ENCODE measurements around the gene APOLD1.

Gene APOLD1

DNA sequence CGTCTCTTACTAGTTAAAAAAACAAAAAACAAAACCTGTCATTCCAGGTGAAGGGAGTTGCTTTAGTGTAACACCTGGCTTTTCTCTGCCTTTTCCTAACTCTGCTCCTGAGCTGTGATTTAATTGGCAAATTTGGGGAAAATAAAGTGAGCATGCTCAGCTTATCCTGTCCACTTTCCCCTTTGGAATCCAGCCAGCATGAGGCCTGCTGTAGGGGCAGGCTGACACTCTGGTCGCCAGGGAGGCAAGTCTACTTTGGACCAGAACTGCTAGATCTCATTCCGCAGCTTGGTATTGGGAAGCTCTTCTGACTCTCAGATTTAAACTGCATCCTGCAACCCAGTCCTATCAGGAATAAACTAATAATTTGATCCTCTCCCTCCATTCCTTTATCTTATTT lies 38.2 kb upstream of the APOLD1 start:
- DNase-seq (ENCODE audit: low read depth) = no peak
- H3K4me3 ChIP-seq (ENCODE audit: low read depth, low read length) = no peak overlapping the region
- TF ChIP-seq CTCF (IDR thresholded peaks at IDR 0.05; ENCODE audit: low read depth, low read length, missing control alignments) = no peak

DNA sequence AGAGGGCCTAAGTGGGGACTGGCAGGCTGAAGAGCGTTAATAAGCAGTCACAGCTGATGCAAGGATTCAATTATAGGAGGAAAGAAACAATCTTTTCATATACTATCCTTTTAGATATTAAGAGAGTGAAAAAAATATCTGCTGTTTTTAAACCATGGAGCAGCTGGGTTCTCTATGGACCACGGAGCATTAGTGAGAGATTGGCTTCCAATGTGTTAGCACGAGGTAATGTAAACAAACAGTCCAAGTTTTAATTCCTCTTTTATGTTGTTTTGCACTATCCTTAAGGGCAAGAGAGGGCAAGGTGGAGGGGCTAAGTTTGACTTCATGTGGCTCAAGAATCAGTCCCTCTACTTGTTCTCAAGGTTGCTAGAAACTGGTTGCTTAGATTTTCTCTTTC lies 37.4 kb upstream of the APOLD1 start:
- no peak for DNase-seq (ENCODE audit: low read depth)
- no peak for TF ChIP-seq CTCF (IDR thresholded peaks at IDR 0.05; ENCODE audit: low read depth, low read length, missing control alignments)
- H3K4me3 ChIP-seq (ENCODE audit: low read depth, low read length) = no peak overlapping the region

DNA sequence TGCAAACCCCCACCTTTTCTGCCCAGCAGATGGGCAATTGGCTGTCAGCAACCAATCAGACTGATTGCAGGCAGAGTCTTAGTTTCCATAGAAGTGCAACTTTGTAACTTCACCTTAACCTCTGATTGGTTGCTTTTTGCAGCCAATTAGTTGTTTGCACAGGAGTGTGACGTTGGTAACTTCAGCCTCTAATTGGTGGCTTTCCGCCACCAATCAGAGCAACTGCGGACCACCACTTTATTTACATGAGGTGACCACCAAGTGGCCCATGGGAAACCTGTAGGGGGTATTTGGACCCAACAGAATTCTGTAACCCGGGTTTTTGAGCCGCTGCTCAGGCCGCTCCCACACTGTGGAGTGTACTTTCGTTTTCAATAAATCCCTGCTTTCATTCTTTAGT lies 36.0 kb upstream of the APOLD1 start:
- TF ChIP-seq CTCF (IDR thresholded peaks at IDR 0.05; ENCODE audit: low read depth, low read length, missing control alignments) = no peak
- H3K4me3 ChIP-seq (ENCODE audit: low read depth, low read length) = no peak overlapping the region
- DNase-seq (ENCODE audit: low read depth) = no peak

- no peak for TF ChIP-seq CTCF (IDR thresholded peaks at IDR 0.05; ENCODE audit: low read depth, low read length, missing control alignments)
- DNase-seq (ENCODE audit: low read depth) = no peak
- H3K4me3 ChIP-seq (ENCODE audit: low read depth, low read length) = no peak overlapping the region
These were observed 29.5 kb upstream of the APOLD1 start for GRCh38 chr12:12755923-12756322.

DNA sequence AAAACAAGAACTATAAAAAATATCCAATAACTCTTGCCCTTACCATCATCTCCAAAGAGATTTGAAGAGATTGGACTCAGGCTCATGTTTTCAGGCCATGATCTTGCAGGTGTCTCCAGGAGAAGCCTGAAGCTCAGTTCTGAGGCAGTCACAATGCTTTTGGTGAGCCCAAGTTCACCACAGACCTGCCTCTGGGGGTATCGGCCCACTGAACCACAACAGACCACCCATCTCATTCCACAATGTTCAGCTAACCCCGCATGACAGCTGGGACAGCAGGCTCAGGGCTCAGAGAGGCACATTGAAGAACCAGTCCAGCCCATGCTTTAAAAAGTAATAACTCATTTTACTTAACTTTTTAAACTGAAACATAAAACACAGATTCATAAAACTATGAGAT lies 28.3 kb upstream of the APOLD1 start:
- no peak for TF ChIP-seq CTCF (IDR thresholded peaks at IDR 0.05; ENCODE audit: low read depth, low read length, missing control alignments)
- no peak overlapping the region for H3K4me3 ChIP-seq (ENCODE audit: low read depth, low read length)
- DNase-seq (ENCODE audit: low read depth) = no peak

GRCh38 chr12:12759234-12759915 lies 26.1 kb upstream of the APOLD1 start:
- H3K4me3 ChIP-seq (ENCODE audit: low read depth, low read length) = no peak overlapping the region
- TF ChIP-seq CTCF (IDR thresholded peaks at IDR 0.05; ENCODE audit: low read depth, low read length, missing control alignments) = no peak
- DNase-seq (ENCODE audit: low read depth) = no peak

DNA sequence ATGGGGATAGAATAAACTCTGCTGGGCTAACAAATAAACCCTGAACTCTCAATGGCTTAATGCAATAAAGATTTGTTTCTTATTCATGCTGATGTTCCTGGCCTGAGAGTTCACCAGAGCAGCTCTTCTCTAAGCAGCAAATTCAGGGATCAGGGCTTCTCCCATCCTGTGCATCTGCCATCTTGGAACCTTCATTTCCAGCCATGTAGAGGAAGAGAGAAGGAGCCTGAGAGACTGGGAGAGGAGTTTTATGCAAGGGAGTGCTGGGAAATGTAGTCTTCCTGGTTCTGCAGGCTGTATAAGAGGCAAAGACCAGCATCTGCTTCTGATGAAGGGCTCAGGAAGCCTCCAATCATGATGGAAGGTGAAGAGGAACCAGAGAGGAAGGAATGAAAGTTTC lies 20.6 kb upstream of the APOLD1 start:
- TF ChIP-seq CTCF (IDR thresholded peaks at IDR 0.05; ENCODE audit: low read depth, low read length, missing control alignments) = no peak
- no peak for DNase-seq (ENCODE audit: low read depth)
- H3K4me3 ChIP-seq (ENCODE audit: low read depth, low read length) = no peak overlapping the region

Measured in GM12864 (cell line).